ENCODE data around the gene HSPA12B.

Gene HSPA12B

GRCh38 chr20:3767110-3767426 is 34.6 kb downstream of the HSPA12B start:
- peak overlapping the region; percentile 68 for H3K9ac ChIP-seq (ENCODE audit: low read length)
- H3K4me1 ChIP-seq (ENCODE audit: control insufficient read depth, insufficient read depth, low read length) = peaks cover 30% of the 10 kb centered on the region
- no peaks in the 10 kb centered on the region for H3K36me3 ChIP-seq (ENCODE audit: control insufficient read depth, insufficient read depth, low read length)

DNA sequence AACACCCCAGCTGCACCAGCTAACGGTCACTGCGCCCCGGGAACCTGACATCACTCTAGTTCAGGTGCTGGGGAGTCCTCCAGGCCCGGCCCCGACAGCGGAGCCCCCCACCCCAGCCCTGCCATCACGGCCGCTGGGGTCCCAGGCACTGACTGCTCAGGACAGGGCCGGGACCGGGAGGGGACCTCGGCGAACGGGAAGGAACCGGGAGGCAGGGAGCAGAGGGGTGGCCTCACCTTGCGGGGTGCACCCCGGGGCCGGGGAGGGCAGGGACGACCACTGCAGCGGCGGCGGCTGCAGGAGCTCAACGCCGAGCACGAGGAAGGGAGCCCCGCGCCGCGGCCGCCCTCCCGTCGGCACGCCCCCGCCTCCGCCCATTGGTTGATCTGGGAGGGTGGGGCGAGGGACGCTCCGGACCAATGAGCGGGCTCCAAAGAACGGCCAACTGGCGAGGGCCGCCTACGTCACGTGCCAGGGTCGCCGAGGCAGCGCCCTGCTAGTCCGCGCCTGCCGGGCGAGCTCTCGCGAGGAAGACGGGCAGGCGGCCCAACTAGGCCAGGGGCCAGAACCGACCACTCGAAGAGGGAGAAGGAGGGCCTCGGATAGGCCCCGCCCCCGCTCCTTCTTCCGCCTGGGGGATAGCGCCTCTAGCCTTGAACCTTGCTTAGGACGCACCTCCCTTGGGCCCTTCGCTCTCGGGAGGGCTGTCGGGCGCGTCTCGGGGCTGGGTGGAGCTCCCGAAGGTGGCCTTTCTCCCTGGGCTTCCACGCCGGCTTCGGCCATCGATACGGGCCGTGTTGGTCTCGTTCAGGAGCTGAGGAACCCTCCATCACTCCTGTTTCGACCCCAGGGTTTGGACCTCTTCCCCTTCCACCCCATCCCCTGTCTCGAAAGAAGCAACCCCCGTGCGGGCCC is 35.2 kb downstream of the HSPA12B start, which contains the start of gene ADISSP:
Gene ADISSP, minus strand, starts transcription at position 327 of the 915 bp plus-strand sequence. CDS start 7,653 bp downstream, outside the sequence.
- peaks cover 30% of the 10 kb centered on the region for H3K4me1 ChIP-seq (ENCODE audit: control insufficient read depth, insufficient read depth, low read length)

More at GRCh38 chr20:3767110-3767426, 34.6 kb downstream of the HSPA12B start:
- H3K9me3 ChIP-seq (ENCODE audit: control insufficient read depth, low read length) = no peaks in the 10 kb centered on the region
- H3K4me3 ChIP-seq (ENCODE audit: low read length) = peak overlapping the region; percentile 51
- no peaks in the 10 kb centered on the region for H3K27me3 ChIP-seq (ENCODE audit: control insufficient read depth, insufficient read depth, low read length)

GRCh38 chr20:3768342-3769130 is 36.1 kb downstream of the HSPA12B start:
- Histone ChIP-seq H3K9ac (ENCODE audit: low read length) (peak overlapping the region; percentile 90), H3K4me1 (ENCODE audit: control insufficient read depth, insufficient read depth, low read length) (peaks cover 30% of the 10 kb centered on the region), H3K27me3 (ENCODE audit: control insufficient read depth, insufficient read depth, low read length) (no peaks in the 10 kb centered on the region), H3K36me3 (ENCODE audit: control insufficient read depth, insufficient read depth, low read length) (no peaks in the 10 kb centered on the region), H3K4me3 (ENCODE audit: low read length) (peak overlapping the region; percentile 77), H3K9me3 (ENCODE audit: control insufficient read depth, low read length) (no peaks in the 10 kb centered on the region)

More for the DNA sequence above, 35.2 kb downstream of the HSPA12B start, which contains the start of gene ADISSP:
- Histone ChIP-seq H3K9me3 (ENCODE audit: control insufficient read depth, low read length) (no peaks in the 10 kb centered on the region), H3K36me3 (ENCODE audit: control insufficient read depth, insufficient read depth, low read length) (no peaks in the 10 kb centered on the region), H3K9ac (ENCODE audit: low read length) (peak within 1 kb of the TSS; percentile 90), H3K27me3 (ENCODE audit: control insufficient read depth, insufficient read depth, low read length) (no peaks in the 10 kb centered on the region), H3K4me3 (ENCODE audit: low read length) (peak within 1 kb of the TSS; percentile 77)

DNA sequence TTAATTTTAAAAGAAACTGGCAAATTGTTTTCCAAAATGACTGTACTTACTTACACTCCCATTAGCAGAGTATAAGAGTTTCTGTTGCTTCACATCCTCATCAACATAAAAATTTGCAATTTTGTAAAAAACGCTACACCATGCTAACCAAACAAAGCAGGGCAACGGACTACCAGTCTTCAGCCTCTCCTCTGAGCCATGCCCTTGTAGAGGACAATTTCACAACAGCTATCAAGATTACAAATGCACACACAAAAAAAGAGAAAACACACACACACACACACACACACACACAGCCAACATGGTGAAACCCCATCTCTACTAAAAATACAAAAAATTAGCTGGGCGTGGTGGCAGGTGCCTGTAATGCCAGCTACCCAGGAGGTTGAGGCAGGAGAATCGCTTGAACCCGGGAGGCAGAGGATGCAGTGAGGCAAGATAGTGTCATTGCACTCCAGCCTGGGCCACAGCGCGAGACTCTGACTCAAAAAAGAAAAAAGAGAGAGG is 39.1 kb downstream of the HSPA12B start:
- Histone ChIP-seq H3K36me3 (ENCODE audit: control insufficient read depth, insufficient read depth, low read length) (no peaks in the 10 kb centered on the region), H3K27me3 (ENCODE audit: control insufficient read depth, insufficient read depth, low read length) (no peaks in the 10 kb centered on the region), H3K4me1 (ENCODE audit: control insufficient read depth, insufficient read depth, low read length) (peaks cover 17% of the 10 kb centered on the region), H3K9me3 (ENCODE audit: control insufficient read depth, low read length) (no peaks in the 10 kb centered on the region), H3K9ac (ENCODE audit: low read length) (no peak overlapping the region), H3K4me3 (ENCODE audit: low read length) (no peak overlapping the region)

DNA sequence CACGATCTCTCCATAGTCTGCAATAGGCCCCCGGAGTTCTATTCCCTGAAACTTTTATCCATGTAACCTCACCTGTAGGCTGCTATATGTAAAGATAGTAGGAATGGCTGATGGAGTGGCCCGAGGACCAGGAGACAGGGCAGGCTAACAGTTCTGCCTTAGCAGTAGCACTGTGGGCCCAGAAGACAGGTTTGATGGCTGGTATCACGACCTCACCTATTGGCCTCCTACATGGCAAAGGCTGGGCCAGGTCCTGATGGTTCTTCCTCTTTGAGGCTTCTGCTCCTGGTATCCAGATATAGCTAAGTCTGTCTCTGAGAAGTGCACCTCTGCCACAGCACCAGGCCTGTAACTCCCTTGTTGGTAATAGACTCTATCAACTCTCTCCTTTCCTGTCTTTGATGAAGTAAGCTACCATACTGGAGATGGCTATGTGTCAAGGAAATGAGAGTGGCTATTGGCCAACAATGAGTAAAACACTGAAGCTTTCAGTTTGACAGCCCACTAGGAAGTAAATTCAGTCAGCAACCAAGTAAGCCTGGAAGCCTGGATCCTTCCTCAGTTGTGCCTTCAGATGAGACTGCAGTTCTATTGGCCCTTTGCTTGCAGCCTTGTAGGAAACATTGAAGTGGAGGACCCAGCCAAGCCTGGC is 43.1 kb downstream of the HSPA12B start:
- Histone ChIP-seq H3K27me3 (ENCODE audit: control insufficient read depth, insufficient read depth, low read length) (peaks cover 28% of the 10 kb centered on the region), H3K9ac (ENCODE audit: low read length) (no peak overlapping the region), H3K4me1 (ENCODE audit: control insufficient read depth, insufficient read depth, low read length) (peaks cover 18% of the 10 kb centered on the region)

GRCh38 chr20:3777381-3777715 is 44.9 kb downstream of the HSPA12B start:
- no peaks in the 10 kb centered on the region for H3K9me3 ChIP-seq (ENCODE audit: control insufficient read depth, low read length)
- H3K4me1 ChIP-seq (ENCODE audit: control insufficient read depth, insufficient read depth, low read length) = peaks cover 22% of the 10 kb centered on the region
- H3K27me3 ChIP-seq (ENCODE audit: control insufficient read depth, insufficient read depth, low read length) = peaks cover 28% of the 10 kb centered on the region
- no peaks in the 10 kb centered on the region for H3K36me3 ChIP-seq (ENCODE audit: control insufficient read depth, insufficient read depth, low read length)
- peak overlapping the region; percentile 49 for H3K4me3 ChIP-seq (ENCODE audit: low read length)
- H3K9ac ChIP-seq (ENCODE audit: low read length) = peak overlapping the region; percentile 54

More for the DNA sequence above, 43.1 kb downstream of the HSPA12B start:
- Histone ChIP-seq H3K4me3 (ENCODE audit: low read length) (no peak overlapping the region), H3K36me3 (ENCODE audit: control insufficient read depth, insufficient read depth, low read length) (no peaks in the 10 kb centered on the region), H3K9me3 (ENCODE audit: control insufficient read depth, low read length) (no peaks in the 10 kb centered on the region)

GRCh38 chr20:3777716-3778629 is 45.5 kb downstream of the HSPA12B start:
- H3K4me3 ChIP-seq (ENCODE audit: low read length) = peak overlapping the region; percentile 49
- H3K36me3 ChIP-seq (ENCODE audit: control insufficient read depth, insufficient read depth, low read length) = no peaks in the 10 kb centered on the region
- H3K9me3 ChIP-seq (ENCODE audit: control insufficient read depth, low read length) = no peaks in the 10 kb centered on the region
- peak overlapping the region; percentile 54 for H3K9ac ChIP-seq (ENCODE audit: low read length)
- H3K4me1 ChIP-seq (ENCODE audit: control insufficient read depth, insufficient read depth, low read length) = peaks cover 22% of the 10 kb centered on the region
- peaks cover 28% of the 10 kb centered on the region for H3K27me3 ChIP-seq (ENCODE audit: control insufficient read depth, insufficient read depth, low read length)

DNA sequence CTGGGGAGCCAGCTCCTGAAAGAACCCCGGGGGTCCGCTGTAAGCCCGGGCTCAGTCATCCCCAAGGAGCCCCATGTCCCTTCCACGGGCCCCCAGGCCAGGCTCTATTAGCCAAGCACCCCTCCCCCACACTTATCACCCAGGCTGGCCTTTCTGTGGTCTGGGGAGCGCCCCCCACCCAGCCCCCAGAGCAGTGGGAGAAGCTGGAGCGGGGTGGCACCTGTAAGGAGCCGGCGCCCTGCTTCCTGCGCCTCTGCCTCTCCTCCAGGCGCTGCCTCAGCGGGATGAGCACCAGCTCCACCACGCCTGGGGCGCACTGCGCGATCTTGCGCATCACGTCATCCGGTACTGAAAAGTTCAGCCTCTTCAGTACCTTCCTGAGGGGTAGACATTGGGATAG is 46.5 kb downstream of the HSPA12B start:
- peaks cover 32% of the 10 kb centered on the region for H3K4me1 ChIP-seq (ENCODE audit: control insufficient read depth, insufficient read depth, low read length)
- no peak overlapping the region for H3K4me3 ChIP-seq (ENCODE audit: low read length)

GRCh38 chr20:3781153-3781910 is 48.8 kb downstream of the HSPA12B start, which contains the start of gene SPEF1:
Gene SPEF1, minus strand, starts transcription at chr20:3781448. Its CDS starts 161 bp downstream, at chr20:3781287.
- Histone ChIP-seq H3K36me3 (ENCODE audit: control insufficient read depth, insufficient read depth, low read length) (no peaks in the 10 kb centered on the region), H3K9ac (ENCODE audit: low read length) (no peak within 1 kb of the TSS), H3K4me3 (ENCODE audit: low read length) (no peak within 1 kb of the TSS), H3K27me3 (ENCODE audit: control insufficient read depth, insufficient read depth, low read length) (peaks cover 28% of the 10 kb centered on the region), H3K9me3 (ENCODE audit: control insufficient read depth, low read length) (no peaks in the 10 kb centered on the region), H3K4me1 (ENCODE audit: control insufficient read depth, insufficient read depth, low read length) (peaks cover 47% of the 10 kb centered on the region)

More for the DNA sequence above, 46.5 kb downstream of the HSPA12B start:
- peaks cover 28% of the 10 kb centered on the region for H3K27me3 ChIP-seq (ENCODE audit: control insufficient read depth, insufficient read depth, low read length)
- H3K9me3 ChIP-seq (ENCODE audit: control insufficient read depth, low read length) = no peaks in the 10 kb centered on the region
- no peaks in the 10 kb centered on the region for H3K36me3 ChIP-seq (ENCODE audit: control insufficient read depth, insufficient read depth, low read length)
- H3K9ac ChIP-seq (ENCODE audit: low read length) = no peak overlapping the region

- peaks cover 47% of the 10 kb centered on the region for H3K4me1 ChIP-seq (ENCODE audit: control insufficient read depth, insufficient read depth, low read length)
- peaks cover 22% of the 10 kb centered on the region for H3K27me3 ChIP-seq (ENCODE audit: control insufficient read depth, insufficient read depth, low read length)
- no peak overlapping the region for H3K4me3 ChIP-seq (ENCODE audit: low read length)
- H3K9ac ChIP-seq (ENCODE audit: low read length) = no peak overlapping the region
- no peaks in the 10 kb centered on the region for H3K36me3 ChIP-seq (ENCODE audit: control insufficient read depth, insufficient read depth, low read length)
- no peaks in the 10 kb centered on the region for H3K9me3 ChIP-seq (ENCODE audit: control insufficient read depth, low read length)
Observed at GRCh38 chr20:3782597-3782996, 50.1 kb downstream of the HSPA12B start.

All from mucosa of stomach (tissue), 1 donor.